Measurements from ENCODE around the gene DNMT3A. TPM values are rescaled to one million over a fixed set of nuclear protein-coding genes. Genes with fewer than 3 reads are reported as not detected.

The DNMT3A gene
- total RNA-seq, 1 experiment from 2014 or later, result 8.0 TPM

DNA sequence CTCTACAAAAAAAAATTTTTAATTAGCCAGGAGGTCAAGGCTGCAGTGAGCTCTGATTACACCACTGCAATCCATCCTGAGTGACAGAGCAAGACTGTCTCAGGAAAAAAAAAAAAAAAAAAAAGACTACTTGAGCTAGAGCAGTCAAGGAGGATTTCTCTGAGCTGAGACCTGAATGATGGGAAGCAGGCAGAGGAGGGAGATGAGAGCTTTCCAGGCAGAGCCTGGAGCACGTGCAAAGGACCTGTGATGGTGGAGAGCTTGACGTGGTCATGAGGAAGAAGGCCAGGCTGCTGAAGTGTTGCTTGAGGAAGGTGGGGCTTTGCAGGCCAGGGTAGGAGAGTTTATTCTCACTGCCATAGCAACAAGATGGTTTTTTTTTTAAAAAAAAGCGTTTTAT, 121.4 kb downstream of the DNMT3A start:
- CTCF ChIA-PET, result interaction anchor here (0.6 to 3.3 kb wide), 3 partner anchors 9 to 1296 kb away, joined by 5 to 13 read pairs (median 8); no protein-coding TSS in a partner anchor
- BruUV-seq (replicated peaks), result no TSS peak
- intact Hi-C loops (cut with micrococcal nuclease), result no loop called here

DNA sequence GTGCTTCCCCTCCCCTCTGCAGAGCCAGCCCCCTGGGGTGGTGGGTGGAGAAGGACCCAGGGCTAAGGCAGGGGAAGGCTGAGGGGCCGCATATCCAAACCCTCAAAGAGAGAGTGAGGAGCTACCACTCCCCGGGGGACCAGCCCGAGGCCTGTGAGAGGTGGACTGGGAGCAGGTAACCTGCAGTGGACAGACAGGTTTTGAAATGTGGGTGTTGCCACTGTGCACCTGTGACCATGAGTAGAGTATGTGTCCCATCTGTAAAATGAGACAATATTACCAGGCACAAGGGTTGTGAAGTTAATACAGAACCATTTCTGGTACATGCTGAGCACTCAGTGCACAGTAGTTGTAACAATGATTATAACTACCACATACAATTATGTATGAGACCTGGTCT, 122.1 kb downstream of the DNMT3A start:
- CTCF ChIA-PET, result interaction anchor here (2.3 to 3.3 kb wide), 2 partner anchors 9 to 24 kb away, joined by 8 to 13 read pairs; no protein-coding TSS in a partner anchor

More for the DNA sequence above, 121.4 kb downstream of the DNMT3A start:
- no peak for DNase-seq (ENCODE audit: unreplicated experiment)
- no peaks in the 10 kb centered on the region for H3K4me1 Mint-ChIP-seq (ENCODE audit: insufficient read depth, unreplicated experiment)
- TF ChIP-seq, protein P1, sequence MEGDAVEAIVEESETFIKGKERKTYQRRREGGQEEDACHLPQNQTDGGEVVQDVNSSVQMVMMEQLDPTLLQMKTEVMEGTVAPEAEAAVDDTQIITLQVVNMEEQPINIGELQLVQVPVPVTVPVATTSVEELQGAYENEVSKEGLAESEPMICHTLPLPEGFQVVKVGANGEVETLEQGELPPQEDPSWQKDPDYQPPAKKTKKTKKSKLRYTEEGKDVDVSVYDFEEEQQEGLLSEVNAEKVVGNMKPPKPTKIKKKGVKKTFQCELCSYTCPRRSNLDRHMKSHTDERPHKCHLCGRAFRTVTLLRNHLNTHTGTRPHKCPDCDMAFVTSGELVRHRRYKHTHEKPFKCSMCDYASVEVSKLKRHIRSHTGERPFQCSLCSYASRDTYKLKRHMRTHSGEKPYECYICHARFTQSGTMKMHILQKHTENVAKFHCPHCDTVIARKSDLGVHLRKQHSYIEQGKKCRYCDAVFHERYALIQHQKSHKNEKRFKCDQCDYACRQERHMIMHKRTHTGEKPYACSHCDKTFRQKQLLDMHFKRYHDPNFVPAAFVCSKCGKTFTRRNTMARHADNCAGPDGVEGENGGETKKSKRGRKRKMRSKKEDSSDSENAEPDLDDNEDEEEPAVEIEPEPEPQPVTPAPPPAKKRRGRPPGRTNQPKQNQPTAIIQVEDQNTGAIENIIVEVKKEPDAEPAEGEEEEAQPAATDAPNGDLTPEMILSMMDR (IDR thresholded peaks at IDR 0.05; ENCODE audit: unreplicated experiment), result no peak
- no peak overlapping the region for H3K27ac Mint-ChIP-seq (ENCODE audit: low read depth, unreplicated experiment)
- H3K27me3 Mint-ChIP-seq (ENCODE audit: insufficient read depth, unreplicated experiment), result no peaks in the 10 kb centered on the region
- POLR2A ChIA-PET, result no interaction called here
- H3K9me3 Mint-ChIP-seq (ENCODE audit: unreplicated experiment), result no peaks in the 10 kb centered on the region
- no peak overlapping the region for H3K4me3 Mint-ChIP-seq (ENCODE audit: unreplicated experiment)
- H3K36me3 Mint-ChIP-seq (ENCODE audit: insufficient read depth, unreplicated experiment), result no peaks in the 10 kb centered on the region

GRCh38 chr2:25218100-25218499, 123.6 kb downstream of the DNMT3A start:
- no peaks in the 10 kb centered on the region for H3K36me3 Mint-ChIP-seq (ENCODE audit: insufficient read depth, unreplicated experiment)
- H3K4me3 Mint-ChIP-seq (ENCODE audit: unreplicated experiment), result no peak overlapping the region
- H3K27ac Mint-ChIP-seq (ENCODE audit: low read depth, unreplicated experiment), result no peak overlapping the region
- H3K27me3 Mint-ChIP-seq (ENCODE audit: insufficient read depth, unreplicated experiment), result no peaks in the 10 kb centered on the region
- intact Hi-C loops (cut with micrococcal nuclease), result no loop called here
- ChIA-PET CTCF (interaction anchor here (2.3 kb wide), 1 partner anchor 11 kb away, joined by 8 read pairs; no protein-coding TSS in a partner anchor), POLR2A (no interaction called here)
- DNase-seq (ENCODE audit: unreplicated experiment), result no peak
- no peaks in the 10 kb centered on the region for H3K9me3 Mint-ChIP-seq (ENCODE audit: unreplicated experiment)
- no TSS peak for BruUV-seq (replicated peaks)
- TF ChIP-seq, protein P1 (IDR thresholded peaks at IDR 0.05; ENCODE audit: unreplicated experiment), result no peak
- no peaks in the 10 kb centered on the region for H3K4me1 Mint-ChIP-seq (ENCODE audit: insufficient read depth, unreplicated experiment)

More for the DNA sequence above, 122.1 kb downstream of the DNMT3A start:
- BruUV-seq (replicated peaks), result no TSS peak
- H3K27ac Mint-ChIP-seq (ENCODE audit: low read depth, unreplicated experiment), result no peak overlapping the region
- no peak overlapping the region for H3K4me3 Mint-ChIP-seq (ENCODE audit: unreplicated experiment)
- no peaks in the 10 kb centered on the region for H3K9me3 Mint-ChIP-seq (ENCODE audit: unreplicated experiment)
- TF ChIP-seq, protein P1 (IDR thresholded peaks at IDR 0.05; ENCODE audit: unreplicated experiment), result no peak
- intact Hi-C loops (cut with micrococcal nuclease), result no loop called here
- no peaks in the 10 kb centered on the region for H3K4me1 Mint-ChIP-seq (ENCODE audit: insufficient read depth, unreplicated experiment)
- no peaks in the 10 kb centered on the region for H3K36me3 Mint-ChIP-seq (ENCODE audit: insufficient read depth, unreplicated experiment)
- no peaks in the 10 kb centered on the region for H3K27me3 Mint-ChIP-seq (ENCODE audit: insufficient read depth, unreplicated experiment)
- DNase-seq (ENCODE audit: unreplicated experiment), result no peak
- POLR2A ChIA-PET, result no interaction called here

DNA sequence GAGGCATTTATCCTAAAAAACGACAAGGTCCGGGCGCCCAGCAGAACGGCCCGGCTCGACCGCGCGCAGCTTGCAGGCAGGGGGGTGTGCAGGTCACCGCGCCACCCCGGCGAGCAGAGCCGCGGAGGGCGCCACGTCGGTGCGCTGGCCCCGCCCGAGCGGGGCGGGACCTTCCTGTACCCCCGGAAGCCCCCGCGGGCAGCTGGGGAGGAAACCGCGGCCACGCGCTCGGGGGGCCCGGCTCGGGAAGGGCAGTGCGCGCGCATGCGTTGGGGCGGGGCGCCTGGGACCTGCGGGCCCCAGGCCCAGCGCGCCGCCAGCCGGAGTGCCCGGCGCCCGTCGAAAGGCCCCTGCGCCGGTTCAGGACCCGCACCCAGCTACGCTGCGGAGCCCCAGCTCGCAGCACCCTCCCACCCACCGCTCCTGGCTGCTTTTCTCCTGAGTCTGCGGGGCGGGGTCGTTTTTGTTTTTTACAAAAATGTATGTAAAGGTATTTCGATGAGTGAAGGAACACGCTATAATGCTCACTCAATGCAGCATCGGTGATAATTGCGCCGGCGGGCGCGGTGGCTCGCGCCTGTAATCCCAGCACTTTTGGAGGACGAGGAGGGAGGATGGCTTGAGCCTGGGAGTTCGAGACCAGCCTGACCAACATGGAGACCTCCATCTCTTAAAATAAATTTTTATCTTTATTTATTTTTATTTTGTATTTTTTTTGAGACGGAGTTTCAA, 125.6 kb downstream of the DNMT3A start:
- Mint-ChIP-seq H3K27ac (ENCODE audit: low read depth, unreplicated experiment) (no peak overlapping the region), H3K4me1 (ENCODE audit: insufficient read depth, unreplicated experiment) (no peaks in the 10 kb centered on the region), H3K4me3 (ENCODE audit: unreplicated experiment) (no peak overlapping the region), H3K27me3 (ENCODE audit: insufficient read depth, unreplicated experiment) (no peaks in the 10 kb centered on the region), H3K36me3 (ENCODE audit: insufficient read depth, unreplicated experiment) (no peaks in the 10 kb centered on the region), H3K9me3 (ENCODE audit: unreplicated experiment) (no peaks in the 10 kb centered on the region)
- TF ChIP-seq, protein P1 (IDR thresholded peaks at IDR 0.05; ENCODE audit: unreplicated experiment), result no peak
- DNase-seq (ENCODE audit: unreplicated experiment), result no peak
- ChIA-PET CTCF (no interaction called here), POLR2A (no interaction called here)
- intact Hi-C loops (cut with micrococcal nuclease), result no loop called here
- no TSS peak for BruUV-seq (replicated peaks)
